ENCODE results near the gene SLFN5. TPM values are rescaled to one million over a fixed set of nuclear protein-coding genes. Genes with fewer than 3 reads are reported as not detected.
"Not testable (repeated sequence)": the region's sequence is repeated elsewhere in the genome, so short reads cannot be mapped to it uniquely, and the experiment has no call there.

SLFN5 gene
- 11.6 TPM for polyA plus RNA-seq (2012; ENCODE audit: missing spikeins)

GRCh38 chr17:35242805-35243560, at the start of gene SLFN5:
Gene SLFN5 (plus strand): TSS chr17:35243072. CDS start chr17:35258691, 15,619 bp downstream.
- DNase-seq (ENCODE audit: insufficient read length) (peak; percentile 78), FAIRE-seq (peak; percentile 96)
- TF ChIP-seq TAF1 (IDR thresholded peaks at IDR 0.05; ENCODE audit: borderline replicate concordance, low read depth, low read length) (peak; percentile 81; the same call in 1 of the 2 replicates), POLR2A (IDR thresholded peaks at IDR 0.05; ENCODE audit: low read depth, low read length) (peak; percentile 96), POLR2AphosphoS5 (IDR thresholded peaks at IDR 0.05; ENCODE audit: low read depth, low read length) (peak; percentile 94)

- not testable (repeated sequence) for DNase-seq (ENCODE audit: insufficient read length); FAIRE-seq
Measured at GRCh38 chr17:35194001-35194400, 48.9 kb upstream of the SLFN5 start, which contains the start of gene SLC35G3. Gene SLC35G3 (minus strand): TSS chr17:35194393. CDS start chr17:35194307, 86 bp downstream.

GRCh38 chr17:35195062-35195461, 47.8 kb upstream of the SLFN5 start:
- FAIRE-seq; DNase-seq (ENCODE audit: insufficient read length): not testable (repeated sequence)

- not testable (repeated sequence) for FAIRE-seq; DNase-seq (ENCODE audit: insufficient read length)
Measured at GRCh38 chr17:35202582-35202981, 40.3 kb upstream of the SLFN5 start.

- DNase-seq (ENCODE audit: insufficient read length), result no peak
- FAIRE-seq, result no peak
- TF ChIP-seq POLR2AphosphoS5 (IDR thresholded peaks at IDR 0.05; ENCODE audit: low read depth, low read length) (no peak), POLR2A (IDR thresholded peaks at IDR 0.05; ENCODE audit: low read depth, low read length) (no peak), TAF1 (IDR thresholded peaks at IDR 0.05; ENCODE audit: borderline replicate concordance, low read depth, low read length) (no peak)
Measured at GRCh38 chr17:35210741-35211140, 32.1 kb upstream of the SLFN5 start.

GRCh38 chr17:35212668-35213067, 30.2 kb upstream of the SLFN5 start:
- no peak for FAIRE-seq
- TF ChIP-seq TAF1 (IDR thresholded peaks at IDR 0.05; ENCODE audit: borderline replicate concordance, low read depth, low read length) (no peak), POLR2AphosphoS5 (IDR thresholded peaks at IDR 0.05; ENCODE audit: low read depth, low read length) (no peak), POLR2A (IDR thresholded peaks at IDR 0.05; ENCODE audit: low read depth, low read length) (no peak)
- DNase-seq (ENCODE audit: insufficient read length), result no peak

GRCh38 chr17:35213412-35213940, 29.4 kb upstream of the SLFN5 start:
- FAIRE-seq, result peak; percentile 24
- no peak for DNase-seq (ENCODE audit: insufficient read length)
- no peak for TF ChIP-seq POLR2A (IDR thresholded peaks at IDR 0.05; ENCODE audit: low read depth, low read length)

GRCh38 chr17:35214192-35214591, 28.7 kb upstream of the SLFN5 start:
- no peak for TF ChIP-seq TAF1 (IDR thresholded peaks at IDR 0.05; ENCODE audit: borderline replicate concordance, low read depth, low read length)
- no peak for TF ChIP-seq POLR2A (IDR thresholded peaks at IDR 0.05; ENCODE audit: low read depth, low read length)
- TF ChIP-seq POLR2AphosphoS5 (IDR thresholded peaks at IDR 0.05; ENCODE audit: low read depth, low read length), result no peak
- FAIRE-seq (no peak), DNase-seq (ENCODE audit: insufficient read length) (no peak)

- no peak for TF ChIP-seq POLR2A (IDR thresholded peaks at IDR 0.05; ENCODE audit: low read depth, low read length)
- TF ChIP-seq TAF1 (IDR thresholded peaks at IDR 0.05; ENCODE audit: borderline replicate concordance, low read depth, low read length), result no peak
- TF ChIP-seq POLR2AphosphoS5 (IDR thresholded peaks at IDR 0.05; ENCODE audit: low read depth, low read length), result no peak
- DNase-seq (ENCODE audit: insufficient read length) (no peak), FAIRE-seq (peak; percentile 58)
Measured at GRCh38 chr17:35214631-35215273, 28.1 kb upstream of the SLFN5 start.

- TF ChIP-seq POLR2AphosphoS5 (IDR thresholded peaks at IDR 0.05; ENCODE audit: low read depth, low read length), result no peak
- TF ChIP-seq TAF1 (IDR thresholded peaks at IDR 0.05; ENCODE audit: borderline replicate concordance, low read depth, low read length), result no peak
- no peak for TF ChIP-seq POLR2A (IDR thresholded peaks at IDR 0.05; ENCODE audit: low read depth, low read length)
- DNase-seq (ENCODE audit: insufficient read length) (no peak), FAIRE-seq (no peak)
Measured at GRCh38 chr17:35217107-35217506, 25.8 kb upstream of the SLFN5 start.

- DNase-seq (ENCODE audit: insufficient read length), result no peak
- no peak for TF ChIP-seq POLR2A (IDR thresholded peaks at IDR 0.05; ENCODE audit: low read depth, low read length)
- TF ChIP-seq TAF1 (IDR thresholded peaks at IDR 0.05; ENCODE audit: borderline replicate concordance, low read depth, low read length), result no peak
- TF ChIP-seq POLR2AphosphoS5 (IDR thresholded peaks at IDR 0.05; ENCODE audit: low read depth, low read length), result no peak
- no peak for FAIRE-seq
Measured at GRCh38 chr17:35218915-35219314, 24.0 kb upstream of the SLFN5 start.

- TF ChIP-seq TAF1 (IDR thresholded peaks at IDR 0.05; ENCODE audit: borderline replicate concordance, low read depth, low read length) (no peak), POLR2AphosphoS5 (IDR thresholded peaks at IDR 0.05; ENCODE audit: low read depth, low read length) (no peak), POLR2A (IDR thresholded peaks at IDR 0.05; ENCODE audit: low read depth, low read length) (no peak)
- DNase-seq (ENCODE audit: insufficient read length) (no peak), FAIRE-seq (no peak)
Measured at GRCh38 chr17:35222452-35222851, 20.4 kb upstream of the SLFN5 start.

All from GM12892 (cell line).